PC-3 (cell line): Measurements from ENCODE around the gene TANGO2. TPM values are rescaled to one million over a fixed set of nuclear protein-coding genes. Genes with fewer than 3 reads are reported as not detected.

Source experiments
- ATAC-seq: fragments of 200-7000 bp; cut with Tn5 transposase; 2 replicates; pipeline ENCODE4 v1.9.1; 2020; ENCODE audit warnings: mild to moderate bottlenecking, moderate library complexity
- BruUV-seq: library from RNA; stranded (reverse); fragments of 400-500 nt; replicated peaks from 2 replicates; lab custom pipeline; 2021; lab: Mats Ljungman, UMichigan
- CTCF ChIA-PET: fragments of 300-600 bp; sonication (Branson Sonifier 250); formaldehyde crosslinking; loops from one replicate; lab custom pipeline; 2022; ENCODE audit warnings: antibody characterized with exemption; lab: Charles Lee
- POLR2A ChIA-PET: fragments of 300-600 bp; sonication (Branson Sonifier 250); formaldehyde crosslinking; loops from one replicate; lab custom pipeline; 2022; ENCODE audit warnings: antibody characterized with exemption; ENCODE audit not compliant: unreplicated experiment; lab: Charles Lee
- DNase-seq: peaks from one replicate; pipeline ENCODE4 v3.0.0-alpha.2; 2015
- H2AFZ ChIP-seq: fragments of 300-600 bp; sonication (generic); 2 replicates; pipeline ENCODE4 v1.6.0; 2016; ENCODE audit warnings: antibody characterized with exemption, low read length
- H3F3A ChIP-seq: fragments of 300-600 bp; sonication (generic); one replicate; pipeline ENCODE4 v1.6.0; 2017; ENCODE audit warnings: antibody characterized with exemption, low read length, control low read depth, mild to moderate bottlenecking; ENCODE audit not compliant: unreplicated experiment
- H3K27ac ChIP-seq: fragments of 300-600 bp; sonication (generic); 2 replicates; pipeline ENCODE4 v1.5.1; 2016; ENCODE audit warnings: mild to moderate bottlenecking, low read length
- H3K27me3 ChIP-seq: fragments of 300-600 bp; sonication (generic); 2 replicates; pipeline ENCODE4 v1.6.1; 2016; ENCODE audit warnings: low read length, mixed read lengths
- H3K36me3 ChIP-seq: fragments of 300-600 bp; sonication (generic); 2 replicates; pipeline ENCODE4 v1.6.1; 2016; ENCODE audit warnings: low read depth, mixed run types, low read length, mixed read lengths
- H3K4me1 ChIP-seq: fragments of 300-600 bp; sonication (generic); 2 replicates; pipeline ENCODE4 v1.5.1; 2016; ENCODE audit warnings: low read length; ENCODE audit not compliant: insufficient read depth
- H3K4me2 ChIP-seq: fragments of 300-600 bp; sonication (generic); 2 replicates; pipeline ENCODE4 v1.6.0; 2016; ENCODE audit warnings: low read length
- H3K4me3 ChIP-seq: fragments of 300-600 bp; sonication (generic); 2 replicates; pipeline ENCODE4 v1.5.1; 2016; ENCODE audit warnings: mild to moderate bottlenecking, low read length, mixed read lengths
- H3K79me2 ChIP-seq: fragments of 300-600 bp; sonication (generic); 2 replicates; pipeline ENCODE4 v1.6.1; 2017; ENCODE audit warnings: low read length, mixed read lengths
- H3K9ac ChIP-seq: fragments of 300-600 bp; sonication (generic); 2 replicates; pipeline ENCODE4 v1.6.0; 2016; ENCODE audit warnings: mild to moderate bottlenecking, low read length
- H3K9me2 ChIP-seq: fragments of 300-600 bp; sonication (generic); replicated peaks from 2 replicates; pipeline ENCODE4 v1.6.1; 2016; ENCODE audit warnings: mixed run types, low read length, mixed read lengths
- H3K9me3 ChIP-seq: fragments of 300-600 bp; sonication (generic); 2 replicates; pipeline ENCODE4 v1.6.1; 2016; ENCODE audit warnings: low read length, mixed read lengths
- H4K20me1 ChIP-seq: fragments of 300-600 bp; sonication (generic); 2 replicates; pipeline ENCODE4 v1.6.1; 2016; ENCODE audit warnings: low read length, mixed read lengths
- CTCF ChIP-seq: fragments of 300-600 bp; sonication (generic); conservative IDR thresholded peaks from 2 replicates; pipeline ENCODE4 v1.5.1; 2017; ENCODE audit warnings: antibody characterized with exemption, low read depth, mild to moderate bottlenecking, low read length
- EZH2 ChIP-seq: fragments of 300-600 bp; sonication (generic); IDR thresholded peaks from one replicate; pipeline ENCODE4 v1.6.1; 2017; ENCODE audit warnings: antibody characterized with exemption, mild to moderate bottlenecking, low read length; ENCODE audit not compliant: unreplicated experiment
- EZH2phosphoT487 ChIP-seq: fragments of 300-600 bp; sonication (generic); IDR thresholded peaks from 2 replicates; pipeline ENCODE4 v1.6.1; 2018; ENCODE audit warnings: mild to moderate bottlenecking, antibody characterized with exemption, low read length, borderline replicate concordance
- intact Hi-C: fragments of 100-400 bp; cut with micrococcal nuclease; formaldehyde crosslinking; loops from 2 replicates; pipeline ENCODE4 v1.9.0; 2023
- total RNA-seq: library from RNA; depleted of rRNA; stranded (reverse); fragments of >200 nt; gene quantifications from 2 replicates; pipeline ENCODE4 v1.2.3, GENCODE V29; 2014

Gene TANGO2
- total RNA-seq, 1 experiment from 2014 or later = 23.5 TPM

GRCh38 chr22:20027966-20028854, 7.3 kb downstream of the TANGO2 start:
- Histone ChIP-seq H3K36me3 (no peaks in the 10 kb centered on the region), H3K27ac (no peak overlapping the region), H3K4me2 (no peak overlapping the region), H2AFZ (no peak overlapping the region), H3K4me3 (no peak overlapping the region), H3F3A (no peaks in the 10 kb centered on the region), H3K79me2 (peaks cover 10% of the 10 kb centered on the region), H3K9me2 (no peaks in the 10 kb centered on the region), H3K9ac (no peak overlapping the region), H4K20me1 (no peaks in the 10 kb centered on the region), H3K27me3 (no peaks in the 10 kb centered on the region), H3K4me1 (no peaks in the 10 kb centered on the region), H3K9me3 (no peaks in the 10 kb centered on the region)
- DNase-seq (peak; percentile 21), ATAC-seq (peak; percentile 57)
- TF ChIP-seq EZH2phosphoT487 (no peak), CTCF (peak; percentile 38; the same call in 1 of the 2 replicates)
- ChIA-PET CTCF (no interaction called here), POLR2A (no interaction called here)
- no TSS peak for BruUV-seq
- intact Hi-C loops = loop anchor here (1.0 kb wide), 2 partner anchors 42 to 58 kb away; no protein-coding TSS in a partner anchor

- Histone ChIP-seq H3K27me3 (no peaks in the 10 kb centered on the region), H2AFZ (no peak overlapping the region), H3K4me2 (no peak overlapping the region), H3K9me2 (no peaks in the 10 kb centered on the region), H3F3A (no peaks in the 10 kb centered on the region), H3K27ac (no peak overlapping the region), H3K9ac (no peak overlapping the region), H3K36me3 (no peaks in the 10 kb centered on the region), H3K9me3 (no peaks in the 10 kb centered on the region), H3K4me3 (no peak overlapping the region), H4K20me1 (no peaks in the 10 kb centered on the region), H3K79me2 (peaks cover 8% of the 10 kb centered on the region; the same call in 1 of the 2 replicates), H3K4me1 (no peaks in the 10 kb centered on the region)
- DNase-seq = no peak
- ChIA-PET POLR2A (no interaction called here), CTCF (no interaction called here)
- intact Hi-C loops = loop anchor here (1.0 kb wide), 2 partner anchors 43 to 59 kb away; no protein-coding TSS in a partner anchor
- BruUV-seq = no TSS peak
- TF ChIP-seq CTCF (no peak), EZH2 (no peak), EZH2phosphoT487 (no peak)
- no peak for ATAC-seq
Measured at GRCh38 chr22:20028855-20029549, 8.1 kb downstream of the TANGO2 start.
